Astrocyte of the hippocampus (primary cell): ENCODE measurements around the gene GPSM3.
A peak's percentile ranks its signal among the peaks of the same experiment; 100 is the strongest.
"Not testable (repeated sequence)": the region's sequence is repeated elsewhere in the genome, so short reads cannot be mapped to it uniquely, and the experiment has no call there.

ENCODE experiments used
- DNase-seq: peaks from one replicate; pipeline ENCODE4 v3.0.0; 2011; ENCODE audit warnings: low read depth, low spot score

The GPSM3 gene

DNA sequence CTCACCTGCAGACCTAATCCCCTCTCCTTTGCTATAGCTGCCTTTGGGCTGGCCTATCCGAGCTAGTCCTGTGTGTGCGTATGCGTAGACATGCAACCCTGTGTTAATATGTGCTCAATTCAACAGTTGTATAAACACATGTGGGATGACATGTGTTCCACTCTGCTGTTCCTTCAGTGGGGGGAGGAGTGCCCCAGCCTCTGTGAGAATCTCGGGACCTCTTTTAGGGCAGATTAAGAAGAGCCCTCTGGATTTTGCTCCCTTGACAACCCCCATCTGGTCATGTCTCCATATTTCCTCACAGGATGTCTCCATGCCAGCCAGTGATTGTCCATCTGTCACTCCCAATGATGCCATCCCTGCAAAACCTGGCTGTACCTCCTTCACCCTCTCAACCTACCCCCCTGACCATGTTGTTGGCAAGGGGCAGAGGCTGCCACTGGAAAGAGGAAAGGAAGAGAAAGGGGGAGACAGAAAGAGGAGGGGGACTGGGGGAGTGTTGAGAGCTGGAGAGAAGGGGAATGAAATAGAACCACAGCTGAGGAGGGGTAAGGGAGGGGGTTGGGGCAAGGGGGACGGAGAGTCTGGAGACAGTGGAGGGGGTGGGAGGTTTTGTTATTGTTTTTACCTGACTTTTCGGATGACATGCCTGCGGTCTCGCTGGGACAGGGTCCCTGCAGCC, 41.1 kb downstream of the GPSM3 start:
- no peak for DNase-seq

DNA sequence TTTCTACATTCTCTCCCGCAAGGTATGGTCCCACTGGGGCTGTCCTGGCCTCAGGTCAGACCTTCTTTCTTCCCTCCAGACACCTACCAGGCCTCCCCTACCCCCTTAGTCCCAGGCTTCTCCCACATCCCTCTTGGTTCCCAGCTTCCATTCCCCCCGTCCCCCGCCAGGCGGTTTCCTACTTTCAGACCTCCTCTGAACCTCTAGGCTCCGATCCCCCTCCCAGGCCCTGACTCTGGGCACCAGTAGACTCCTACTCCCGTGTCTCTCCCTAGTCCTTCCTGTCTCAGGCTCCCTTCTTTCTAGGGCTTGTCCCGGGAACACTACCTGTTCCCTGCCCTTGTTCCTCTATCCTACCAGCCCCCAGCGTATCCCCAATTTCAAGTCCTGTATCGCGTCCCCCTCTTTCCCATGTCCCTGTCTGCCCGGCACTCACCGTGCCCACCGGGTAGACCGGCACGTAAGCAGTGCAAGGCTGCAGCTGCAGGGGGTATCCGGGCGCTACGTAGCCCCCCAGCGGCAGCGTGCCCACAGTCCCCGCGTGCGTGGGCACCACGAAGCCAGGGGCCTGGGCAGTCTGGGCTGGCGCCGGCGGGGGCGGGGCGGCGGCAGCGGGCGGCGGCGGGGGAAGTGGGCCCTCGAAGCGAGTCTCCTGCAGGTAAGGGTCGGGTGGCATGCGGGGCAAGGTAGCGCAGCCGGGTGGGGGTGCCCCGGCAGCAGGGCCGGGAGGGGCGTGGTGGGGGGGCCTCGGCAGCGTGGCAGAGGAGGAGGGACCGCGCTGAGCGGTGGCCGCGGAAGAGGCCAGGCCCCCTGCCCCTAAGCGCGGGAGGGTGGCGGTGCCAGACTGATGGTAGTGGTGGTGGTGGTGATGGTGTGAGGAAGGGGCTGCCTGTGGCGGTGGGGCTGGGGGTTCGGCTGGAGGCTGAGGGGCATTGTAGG, 42.2 kb downstream of the GPSM3 start:
- no peak for DNase-seq

DNA sequence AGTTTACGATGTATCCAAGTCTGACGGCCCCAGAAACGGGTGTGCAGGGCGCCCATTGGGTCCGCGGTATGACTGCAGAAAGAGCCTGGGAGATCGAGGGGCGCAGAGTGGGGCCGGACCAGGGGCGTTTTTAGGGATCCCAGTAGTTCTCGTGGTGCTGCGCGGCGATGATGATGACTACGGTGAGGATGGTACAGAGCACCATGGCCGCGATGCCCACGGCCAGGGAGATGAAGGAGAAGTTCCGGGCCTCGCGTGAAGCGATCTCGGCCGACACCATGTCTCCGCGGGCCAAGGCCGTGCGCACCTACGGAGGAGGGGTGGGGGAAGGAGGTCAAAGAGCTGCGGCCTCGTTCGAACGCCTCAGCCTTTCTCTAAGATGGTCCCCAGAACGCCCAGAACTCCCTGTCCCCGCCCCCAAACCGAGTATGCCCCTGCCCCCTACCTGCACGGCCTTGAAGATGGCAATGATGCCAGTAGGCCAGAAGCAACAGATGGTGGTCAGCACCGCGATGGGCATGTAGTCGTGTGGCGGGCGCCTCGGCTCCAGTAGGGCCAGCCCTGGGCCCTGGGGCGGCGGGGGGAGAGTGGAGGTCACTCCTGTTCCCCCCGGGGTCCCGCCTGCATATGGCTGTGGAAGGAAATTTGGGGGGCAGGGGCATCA, 43.2 kb downstream of the GPSM3 start:
- DNase-seq = no peak

DNA sequence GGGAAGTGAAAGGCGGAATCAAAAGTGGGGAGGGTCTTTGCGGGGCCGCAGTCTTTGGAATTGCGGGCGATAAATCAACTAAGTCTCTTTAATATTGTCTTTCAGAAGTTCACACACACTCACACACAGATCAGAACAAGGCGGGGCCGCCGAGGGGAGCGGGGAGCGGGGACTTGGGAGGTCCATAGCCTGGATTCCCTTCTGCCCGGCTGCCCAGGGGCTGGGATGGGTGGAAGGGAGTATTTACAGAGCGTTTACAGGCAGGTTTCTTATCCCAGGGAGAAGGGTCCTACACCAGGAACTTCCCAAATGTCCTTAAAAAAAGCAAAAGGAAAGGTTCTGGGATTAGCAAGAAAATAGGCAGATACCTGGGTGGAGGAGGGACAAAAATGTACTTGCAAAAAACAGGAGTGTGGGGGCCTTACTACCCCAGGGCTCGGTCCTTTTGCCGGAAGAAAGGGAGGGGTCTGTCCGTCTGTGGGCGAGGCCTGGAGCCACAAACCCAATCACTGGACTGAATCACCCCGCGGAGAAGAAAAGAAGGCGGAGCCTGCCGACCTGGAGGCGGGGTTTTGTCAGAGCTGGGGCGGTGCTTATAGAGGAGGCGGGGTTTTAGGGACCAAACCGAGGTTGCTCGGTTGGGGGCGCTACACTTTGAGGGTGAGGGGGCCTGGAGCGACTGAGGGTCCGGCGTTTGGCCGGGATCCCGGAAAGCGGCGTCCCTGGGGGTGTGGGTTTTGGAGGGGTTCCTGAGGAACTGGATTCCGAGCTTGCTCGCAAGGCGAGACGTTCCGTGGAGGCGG, 44.0 kb downstream of the GPSM3 start:
- peak; percentile 75 for DNase-seq

DNA sequence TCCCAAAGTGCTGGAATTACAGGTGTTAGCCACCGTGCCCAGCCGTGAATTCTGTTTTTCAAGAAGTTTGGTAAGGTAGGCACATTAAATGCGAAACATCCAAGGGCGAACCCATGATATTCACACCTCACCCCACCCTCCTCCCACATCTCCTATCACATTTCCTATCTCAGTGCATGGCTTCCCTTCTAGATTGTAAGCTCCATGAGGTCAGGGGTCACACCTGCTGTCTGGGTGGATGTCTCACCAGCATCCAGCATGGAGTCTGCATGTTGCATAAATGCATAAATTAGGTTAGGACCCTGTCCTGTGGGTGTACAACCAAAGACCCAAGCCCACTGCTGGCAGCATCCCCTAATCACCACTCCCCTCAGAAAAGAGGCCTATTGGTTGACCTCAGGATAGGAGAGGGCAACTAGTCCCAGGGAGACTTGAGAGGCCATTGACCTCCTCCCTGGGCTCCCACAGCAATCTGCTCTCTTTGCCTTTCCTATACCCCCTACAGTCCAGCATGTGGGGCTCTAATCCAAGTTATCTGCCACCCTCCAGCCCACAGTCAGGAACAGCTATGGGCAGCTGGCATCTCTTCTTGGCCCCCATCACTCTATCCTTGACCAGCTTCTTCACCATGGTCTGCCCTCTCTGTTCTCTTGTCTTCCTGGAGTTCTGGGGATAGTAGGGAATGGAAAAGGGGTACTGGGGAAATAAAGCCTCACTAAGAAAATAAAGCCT, 44.9 kb downstream of the GPSM3 start:
- DNase-seq = no peak

DNA sequence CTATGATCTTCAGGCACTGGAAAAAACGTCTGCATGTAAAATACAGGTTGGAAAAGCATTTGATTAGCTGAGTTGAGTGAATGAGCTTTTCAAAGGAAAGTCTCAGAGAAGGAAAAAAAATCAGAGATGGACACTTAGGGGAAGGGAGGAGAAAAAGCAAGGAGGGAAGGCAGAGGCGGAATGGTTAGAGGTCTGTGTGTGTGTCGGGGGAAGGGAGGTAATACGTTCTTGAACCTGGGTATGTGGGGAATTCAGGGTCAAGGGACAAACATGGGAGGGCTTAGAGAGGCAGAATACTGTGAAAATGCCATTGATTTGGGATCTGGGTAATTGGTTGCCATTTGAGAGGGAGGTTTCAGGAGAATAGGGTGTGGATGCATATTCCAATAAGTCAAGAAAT, 45.8 kb downstream of the GPSM3 start:
- DNase-seq = no peak

DNA sequence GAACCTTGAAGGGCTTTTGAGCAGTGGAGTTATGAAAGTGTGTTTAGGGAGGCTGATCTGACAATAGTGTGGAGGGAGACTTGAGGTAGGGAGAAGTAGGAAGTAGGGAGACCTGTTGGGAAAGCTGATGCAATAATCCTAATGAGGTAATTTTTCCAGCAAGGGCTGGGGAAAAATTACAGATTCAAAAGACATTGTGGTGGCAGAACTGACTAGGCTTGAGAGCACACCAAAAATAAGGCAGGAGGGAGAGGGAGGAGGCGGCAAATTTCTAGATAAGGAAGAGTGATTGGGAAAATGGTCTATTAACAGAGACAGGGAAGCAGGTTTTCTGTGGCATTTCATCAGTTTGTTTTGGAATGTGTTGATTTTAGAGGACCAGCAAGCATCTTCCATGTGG, 46.2 kb downstream of the GPSM3 start:
- DNase-seq = no peak

DNA sequence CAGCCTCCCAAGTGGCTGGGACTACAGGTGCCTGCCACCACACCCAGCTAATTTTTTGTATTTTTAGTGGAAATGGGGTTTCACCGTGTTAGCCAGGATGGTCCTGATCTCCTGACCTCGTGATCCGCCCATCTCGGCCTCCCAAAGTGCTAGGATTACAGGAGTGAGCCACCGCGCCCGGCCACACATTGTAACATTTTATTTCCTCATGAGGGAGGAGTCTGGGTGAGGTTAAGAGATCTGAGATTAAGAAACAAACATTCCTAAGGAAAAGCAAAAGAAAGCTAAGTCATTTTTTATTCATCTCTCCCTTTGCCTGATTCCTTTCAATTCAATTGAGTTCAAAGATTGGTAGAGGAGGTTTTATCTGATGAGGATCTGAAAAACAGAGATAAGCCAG, 48.2 kb downstream of the GPSM3 start:
- not testable (repeated sequence) for DNase-seq
